NCI-H1105 treated with DMSO at 0.1 percent for 48 hours (cell line): ENCODE data around the gene ZNF624.
"Not testable (repeated sequence)": the region's sequence is repeated elsewhere in the genome, so short reads cannot be mapped to it uniquely, and the experiment has no call there.

Source experiments
- DNase-seq: peaks from one replicate; lab custom pipeline; 2025; lab: John Stamatoyannopoulos, UW

The ZNF624 gene

GRCh38 chr17:16653367-16654041, at the start of gene ZNF624:
Gene ZNF624, minus strand, starts transcription at chr17:16653850.
- peak; percentile 98 for DNase-seq

DNA sequence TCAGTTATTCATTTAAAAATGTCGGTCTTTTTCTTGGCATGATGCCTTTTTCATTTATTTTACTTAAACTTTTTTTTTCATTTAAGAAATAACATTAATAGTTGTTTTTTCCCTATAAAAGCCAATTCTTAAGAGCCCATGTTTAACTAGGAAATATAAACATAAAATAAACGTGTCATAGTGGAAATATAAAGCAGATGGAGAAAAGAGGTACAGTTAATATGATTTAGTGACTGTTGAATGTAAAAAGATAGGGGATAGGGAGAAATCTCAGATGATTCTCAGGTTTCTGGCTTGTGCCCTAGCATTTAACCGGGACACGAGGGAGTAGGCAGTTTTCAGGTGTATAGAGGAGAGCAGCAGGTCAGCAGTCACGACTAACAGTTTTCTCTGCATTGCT, 44.0 kb upstream of the ZNF624 start:
- not testable (repeated sequence) for DNase-seq

- not testable (repeated sequence) for DNase-seq
These were observed 36.8 kb upstream of the ZNF624 start for GRCh38 chr17:16690447-16690846.

DNA sequence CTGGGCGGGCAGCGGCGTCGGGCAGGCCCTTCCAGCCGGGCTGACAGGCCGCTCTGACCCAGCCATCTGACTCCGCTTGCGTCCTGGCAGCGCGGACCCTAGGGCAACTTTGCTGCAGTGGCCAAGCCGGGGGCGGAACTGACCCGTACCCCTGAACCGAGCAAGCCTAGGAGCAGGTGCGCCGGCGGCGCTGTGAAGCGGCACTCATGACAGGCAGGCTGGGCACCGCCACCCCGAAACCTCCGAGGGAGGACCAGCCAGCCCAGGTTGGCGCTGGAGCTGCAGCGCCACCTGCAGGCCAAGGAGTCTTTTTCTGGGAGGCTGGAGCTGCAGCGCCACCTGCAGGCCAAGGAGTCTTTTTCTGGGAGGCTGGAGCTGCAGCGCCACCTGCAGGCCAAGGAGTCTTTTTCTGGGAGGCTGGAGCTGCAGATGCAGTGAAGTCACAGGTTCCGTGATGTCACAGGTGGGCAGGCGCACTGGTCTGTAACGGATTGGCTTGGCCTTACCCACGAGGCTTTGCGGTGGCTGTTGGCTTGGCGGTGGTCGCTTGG, 36.2 kb upstream of the ZNF624 start, which contains the start of gene CCDC144A:
Gene CCDC144A, plus strand, starts transcription at position 511 of the 551 bp plus-strand sequence. CDS start 160 bp downstream, outside the sequence.
- not testable (repeated sequence) for DNase-seq

GRCh38 chr17:16687151-16687550, 33.5 kb upstream of the ZNF624 start:
- not testable (repeated sequence) for DNase-seq

GRCh38 chr17:16686019-16686418, 32.4 kb upstream of the ZNF624 start:
- DNase-seq = not testable (repeated sequence)

DNA sequence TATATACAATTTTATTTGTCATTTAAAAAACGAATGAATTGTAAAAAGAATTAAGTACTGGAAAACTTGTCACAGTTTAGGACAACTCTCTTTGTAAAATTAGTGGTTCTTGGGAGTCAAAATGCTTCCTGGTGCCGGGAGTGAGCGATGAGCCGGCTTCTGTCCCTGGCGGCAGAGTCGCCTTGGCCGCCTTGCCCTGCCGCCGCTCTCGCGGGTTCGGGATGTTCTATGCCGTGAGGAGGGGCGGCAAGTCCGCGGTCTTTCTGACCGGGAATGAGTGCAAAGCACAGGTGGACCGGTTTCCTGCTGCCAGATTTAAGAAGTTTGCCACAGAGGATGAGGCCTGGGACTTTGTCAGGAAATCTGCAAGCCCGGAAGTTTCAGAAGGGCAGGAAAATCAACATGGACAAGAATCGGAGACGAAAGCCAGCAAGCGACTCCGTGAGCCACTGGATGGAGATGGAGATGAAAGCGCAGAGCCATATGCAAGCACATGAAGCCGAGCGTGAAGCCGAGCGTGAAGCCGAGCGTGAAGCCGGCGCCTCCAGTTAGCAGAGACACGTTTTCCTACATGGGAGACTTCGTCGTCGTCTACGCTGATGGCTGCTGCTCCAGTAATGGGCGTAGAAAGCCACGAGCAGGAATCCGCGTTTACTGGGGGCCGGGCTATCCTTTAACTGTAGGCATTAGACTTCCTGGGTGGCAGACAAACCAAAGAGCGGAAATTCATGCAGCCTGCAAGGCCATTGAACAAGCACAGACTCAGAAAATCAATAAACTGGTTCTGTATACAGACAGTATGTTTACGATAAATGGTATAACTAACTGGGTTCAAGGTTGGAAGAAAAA, 29.9 kb upstream of the ZNF624 start:
- not testable (repeated sequence) for DNase-seq

DNA sequence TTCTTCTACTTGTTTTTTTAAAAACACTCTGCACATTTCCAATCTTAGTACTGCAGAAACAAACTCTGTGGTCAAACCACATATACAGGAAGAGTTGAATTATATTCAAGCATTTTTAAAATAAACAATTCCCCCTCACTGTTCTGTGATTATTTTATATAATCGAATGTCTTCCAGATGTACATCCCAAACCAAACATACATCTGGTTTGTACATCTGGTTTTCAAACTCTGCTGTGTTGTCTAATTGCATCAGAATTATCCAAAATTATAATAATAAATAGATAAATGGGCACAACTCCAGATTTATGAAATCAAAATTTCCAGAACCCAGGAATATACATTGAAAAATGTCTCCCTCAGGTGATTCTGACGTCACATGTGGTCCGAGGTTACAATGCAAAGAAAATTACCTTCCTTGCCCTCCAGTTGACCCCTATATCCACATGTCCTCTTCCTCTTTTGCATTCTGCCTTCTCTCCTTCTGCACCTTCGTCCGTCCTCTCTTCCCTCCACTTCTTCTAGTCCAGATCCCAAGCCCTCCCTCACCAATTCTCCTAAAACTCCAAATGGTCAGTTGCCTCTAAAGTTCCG, 23.1 kb upstream of the ZNF624 start:
- no peak for DNase-seq

DNA sequence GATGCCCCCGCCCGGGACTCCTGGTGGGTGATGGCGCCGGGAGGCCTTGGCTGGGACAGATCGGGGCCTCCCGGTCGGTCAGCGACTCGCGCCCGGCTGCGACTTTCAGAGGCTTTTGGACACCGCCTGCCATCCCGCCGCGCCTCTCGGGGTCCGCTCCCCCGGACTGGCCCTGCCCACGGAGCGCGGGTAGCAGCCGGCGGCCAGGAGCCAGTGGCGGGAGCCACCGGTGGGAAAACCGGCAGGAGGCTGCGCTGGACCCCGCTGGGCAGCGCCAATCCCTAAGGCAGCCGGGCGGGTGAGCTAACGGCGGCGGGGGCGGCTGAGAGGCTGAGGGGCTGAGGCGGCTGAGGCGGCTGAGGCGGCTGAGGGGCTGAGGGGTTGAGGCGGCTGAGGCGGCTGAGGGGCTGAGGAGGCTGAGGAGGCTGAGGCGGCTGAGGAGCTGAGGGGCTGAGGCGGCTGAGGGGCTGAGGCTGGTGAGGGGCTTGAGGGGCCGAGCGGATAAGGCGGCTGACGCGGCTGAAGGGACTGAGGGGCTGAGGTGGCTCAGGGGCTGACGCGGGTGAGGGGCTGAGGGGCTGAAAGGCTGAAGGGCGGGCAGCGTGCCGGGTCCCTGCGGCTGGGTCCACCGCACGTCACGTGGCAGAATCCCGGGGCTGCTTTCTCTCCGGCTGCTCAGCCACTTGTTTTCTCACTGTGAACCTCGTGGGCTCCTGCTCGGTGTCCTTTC, 13.4 kb upstream of the ZNF624 start:
- DNase-seq = not testable (repeated sequence)

DNA sequence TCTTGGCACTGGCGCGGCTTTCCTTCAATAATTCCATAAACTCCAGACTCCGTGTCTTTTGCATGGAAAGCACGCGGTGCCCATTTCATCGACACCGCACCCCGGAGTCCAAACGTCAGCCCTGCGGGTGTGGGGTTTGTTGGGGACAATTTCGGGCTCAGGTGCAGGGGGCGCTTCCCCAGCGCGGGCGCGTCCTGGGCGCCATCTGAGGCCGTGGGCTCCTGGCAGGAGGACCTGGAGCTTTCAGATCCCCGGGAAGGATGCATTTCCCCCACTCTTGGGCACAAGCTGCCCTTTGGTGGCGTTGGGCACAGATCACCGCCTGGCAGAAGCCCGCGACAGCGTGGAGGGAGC, 12.9 kb upstream of the ZNF624 start:
- DNase-seq = not testable (repeated sequence)

- DNase-seq = no peak
These were observed 9.3 kb upstream of the ZNF624 start for GRCh38 chr17:16662936-16663335.

DNA sequence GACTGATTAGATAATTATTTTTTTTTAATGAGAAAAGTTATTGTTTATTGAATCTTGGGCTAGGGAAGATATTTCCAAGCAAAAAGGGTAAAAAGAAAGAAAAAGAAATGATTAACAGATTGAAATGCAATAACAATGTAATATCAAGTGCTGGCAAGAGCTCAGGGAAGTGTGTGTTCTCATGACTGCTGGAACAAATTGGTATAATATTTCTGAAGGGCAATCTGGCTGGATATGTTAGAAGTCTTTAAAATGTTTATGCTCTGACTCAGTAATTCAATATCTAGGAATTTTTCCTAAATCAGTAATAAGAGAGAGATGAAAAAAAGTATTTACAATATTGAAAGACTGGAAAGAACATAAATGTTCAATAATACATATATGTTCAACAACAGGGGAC, 7.6 kb upstream of the ZNF624 start:
- no peak for DNase-seq

- DNase-seq = no peak
These were observed 743 bp downstream of the ZNF624 start for GRCh38 chr17:16652847-16653366.

GRCh38 chr17:16652252-16652651, 1.4 kb downstream of the ZNF624 start:
- no peak for DNase-seq

DNA sequence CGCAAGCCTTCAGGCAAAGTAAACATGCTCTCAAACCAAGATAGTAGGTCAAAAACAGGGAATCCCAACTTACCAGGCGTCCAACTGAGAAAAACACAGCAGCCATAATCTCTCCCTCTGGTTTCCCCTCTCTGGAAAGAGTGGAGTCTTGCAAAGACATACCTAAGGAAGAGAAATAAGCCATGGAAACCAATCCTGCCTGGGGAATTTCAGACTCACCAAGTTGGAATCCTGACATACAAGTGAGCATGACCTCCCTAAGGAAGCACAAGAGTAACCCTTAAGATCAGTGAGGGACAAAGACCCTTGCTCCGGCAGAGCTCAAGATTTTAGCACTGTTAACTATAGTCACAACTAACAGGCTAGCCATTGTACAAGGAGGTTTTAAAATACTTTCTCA, 4.1 kb downstream of the ZNF624 start:
- DNase-seq = no peak

DNA sequence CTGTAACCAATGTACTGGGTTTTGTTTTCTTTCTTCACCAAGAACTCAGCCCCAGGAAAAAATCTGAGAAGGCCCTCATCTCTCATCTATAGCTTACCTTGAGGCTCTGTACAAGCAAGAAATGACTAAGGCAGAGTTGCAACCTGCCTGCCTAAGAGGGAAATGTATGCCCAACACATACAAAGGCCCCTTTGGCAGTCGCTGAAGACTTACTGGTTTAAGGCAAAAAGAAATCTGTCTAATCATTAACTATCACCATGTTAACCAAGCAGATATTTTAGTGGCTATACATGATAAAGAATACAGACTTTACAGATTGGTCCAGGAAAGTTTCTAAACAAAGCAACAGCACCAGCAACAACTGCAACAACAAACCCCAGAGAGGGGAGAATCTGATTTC, 14.2 kb downstream of the ZNF624 start:
- no peak for DNase-seq

DNA sequence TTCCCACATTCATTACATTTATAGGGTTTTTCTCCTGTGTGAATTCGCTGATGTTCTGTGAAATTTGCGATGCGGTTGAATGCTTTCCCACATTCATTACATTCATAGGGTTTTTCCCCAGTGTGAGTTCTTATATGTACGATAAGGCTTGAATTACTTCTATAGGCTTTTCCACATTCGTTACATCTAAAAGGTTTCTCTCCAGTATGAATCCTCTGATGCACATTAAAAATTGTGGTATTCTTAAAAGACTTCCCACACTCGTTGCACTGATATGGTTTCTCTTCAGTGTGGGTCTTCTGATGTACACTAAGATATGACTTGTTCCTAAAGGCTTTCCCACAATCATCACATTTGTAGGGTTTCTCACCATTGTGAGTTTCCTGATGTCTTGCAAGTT, 30.4 kb downstream of the ZNF624 start:
- DNase-seq = no peak

DNA sequence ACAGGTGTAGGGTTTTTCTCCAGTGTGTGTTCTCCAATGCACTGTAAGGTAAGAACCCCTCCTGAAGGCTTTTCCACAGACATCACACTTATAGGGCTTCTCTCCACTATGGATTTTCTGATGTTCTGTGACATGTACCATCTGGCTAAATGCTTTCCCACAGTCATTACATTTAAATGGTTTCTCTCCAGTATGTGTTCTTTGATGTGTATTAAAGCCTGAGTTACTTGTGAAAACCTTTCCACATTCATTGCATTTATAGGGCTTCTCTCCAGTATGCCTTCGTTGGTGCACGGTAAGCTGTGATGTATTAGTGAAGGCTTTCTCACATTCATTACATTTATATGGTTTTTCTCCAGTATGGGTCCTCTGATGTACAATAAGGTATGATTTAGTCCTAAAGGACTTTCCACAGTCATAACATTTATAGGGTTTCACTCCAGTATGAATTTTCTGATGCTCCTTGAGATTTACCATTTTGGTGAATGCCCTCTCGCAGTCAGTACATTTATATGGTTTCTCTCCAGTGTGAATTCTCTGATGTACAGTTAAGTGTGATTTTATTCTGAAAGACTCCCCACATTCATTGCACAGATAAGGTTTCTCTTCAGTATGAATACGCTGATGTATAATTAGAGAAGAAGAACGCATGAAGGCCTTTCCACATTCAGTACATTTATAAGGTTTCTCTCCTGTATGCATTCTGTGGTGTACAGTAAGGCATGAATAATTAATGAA, 30.9 kb downstream of the ZNF624 start:
- no peak for DNase-seq

DNA sequence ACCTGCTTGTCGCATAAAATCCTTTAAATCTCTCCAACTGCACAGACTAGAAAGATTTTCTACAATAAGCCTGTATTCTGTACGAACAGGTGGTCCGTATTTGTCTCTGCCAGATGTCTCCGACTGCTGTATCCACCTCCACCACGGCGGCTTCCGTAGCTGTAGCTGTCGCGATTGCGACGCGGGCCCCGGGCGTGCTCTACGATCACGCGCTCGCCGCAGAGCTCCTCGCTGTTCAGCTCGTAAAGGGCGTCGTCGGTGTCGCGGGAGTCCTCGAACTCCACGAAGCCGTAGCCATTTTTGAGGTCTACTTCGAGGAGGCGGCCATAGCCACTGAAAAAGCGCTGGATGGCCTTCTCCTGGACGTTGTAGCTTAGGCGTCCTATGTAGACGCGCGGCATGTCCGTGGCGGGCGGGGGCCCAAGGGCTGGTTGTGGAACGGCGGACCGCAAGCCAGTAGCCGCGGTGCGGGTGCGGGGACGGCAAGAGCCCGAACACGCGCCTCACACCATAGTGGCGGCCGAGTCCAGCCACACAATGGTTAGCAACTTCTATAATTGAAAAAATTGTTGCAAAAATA, 36.1 kb downstream of the ZNF624 start:
- no peak for DNase-seq

DNA sequence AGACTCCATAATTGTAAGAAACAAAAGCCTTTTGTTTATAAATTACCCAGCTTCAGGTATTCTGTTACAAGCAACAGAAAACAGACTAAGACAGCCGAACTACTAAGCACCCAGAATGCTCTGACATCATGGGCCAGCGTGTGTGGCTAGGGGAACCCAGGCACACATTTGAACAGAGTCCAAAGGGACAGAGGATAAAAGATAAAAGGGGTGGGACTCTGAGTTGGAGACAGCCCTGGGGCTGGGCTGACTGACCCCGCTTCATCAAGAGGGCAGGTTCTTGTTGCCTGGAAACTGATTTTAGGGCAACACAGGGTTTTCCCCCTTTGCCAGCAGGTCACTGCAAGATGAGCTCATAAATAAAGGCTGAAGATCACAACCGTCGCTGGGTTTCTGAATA, 54.1 kb downstream of the ZNF624 start:
- DNase-seq = no peak
